Gastroesophageal sphincter (tissue), 4 donors: ENCODE data around the gene NRSN2. TPM values are rescaled to one million over a fixed set of nuclear protein-coding genes. Genes with fewer than 3 reads are reported as not detected.

ENCODE experiments used
- ATAC-seq: fragments of 150-250 bp; one replicate; pipeline ENCODE4 v1.9.1; 2016; ENCODE audit warnings: mild to moderate bottlenecking, moderate library complexity
- H3K27ac ChIP-seq, 4 donors: fragments of 200-600 bp; sonication (generic) in 3 of 4; 1 replicate in 3 of 4; 2 replicates in 1 of 4; pipeline ENCODE4 v1.5.1; 2016 to 2019
- H3K27me3 ChIP-seq: fragments of 200-600 bp; sonication (generic); one replicate; pipeline ENCODE4 v1.5.1; 2019
- H3K36me3 ChIP-seq, 2 donors: fragments of 200-600 bp; sonication (generic); one replicate each; pipeline ENCODE4 v1.5.1; 2019; ENCODE audit warnings: control low read depth in 1 of 2
- H3K4me1 ChIP-seq, 3 donors: fragments of 200-600 bp; sonication (generic); 1 replicate in 2 of 3; 2 replicates in 1 of 3; pipeline ENCODE4 v1.5.1; 2016 to 2019; ENCODE audit warnings: control low read depth in 2 of 3
- H3K4me3 ChIP-seq, 2 donors: fragments of 200-600 bp; sonication (generic); one replicate each; pipeline ENCODE4 v1.5.1; 2019; ENCODE audit warnings: mild to moderate bottlenecking in 1 of 2, moderate library complexity in 1 of 2
- H3K9me3 ChIP-seq, 3 donors: fragments of 200-600 bp; sonication (generic); one replicate each; pipeline ENCODE4 v1.5.1; 2017 to 2019; ENCODE audit warnings: control low read depth in 2 of 3
- CTCF ChIP-seq, 4 experiments: fragments of 200-600 bp in 2 of 4; fragments of 450-650 bp in 2 of 4; sonication (generic) in 1 of 4; IDR thresholded peaks; one replicate each; pipeline ENCODE4 v1.5.1; 2017 to 2019; ENCODE audit warnings: antibody characterized with exemption in 4 of 4, mild to moderate bottlenecking in 2 of 4, moderate library complexity in 2 of 4
- EP300 ChIP-seq: sonication (generic); formaldehyde crosslinking; IDR thresholded peaks from one replicate; pipeline ENCODE4 v1.6.1; 2017; ENCODE audit warnings: antibody characterized with exemption, mild to moderate bottlenecking
- POLR2A ChIP-seq, 2 donors: fragments of 450-650 bp; IDR thresholded peaks; one replicate each; pipeline ENCODE4 v1.6.1; 2017; ENCODE audit warnings: antibody characterized with exemption in 2 of 2, mild to moderate bottlenecking in 2 of 2, moderate library complexity in 1 of 2
- POLR2AphosphoS5 ChIP-seq: sonication (generic); formaldehyde crosslinking; IDR thresholded peaks from one replicate; pipeline ENCODE4 v1.6.1; 2017; ENCODE audit warnings: antibody characterized with exemption
- WGBS, 2 donors: methylation state at CpG; one replicate each; pipeline ENCODE4 v1.1.5; 2018; ENCODE audit warnings: low coverage in 1 of 2; 5-methylcytosine and 5-hydroxymethylcytosine counted together
- total RNA-seq, 4 donors: library from RNA; depleted of rRNA; stranded (reverse); fragments of >200 nt; gene quantifications; one replicate each; pipeline ENCODE4 v1.1.0, GENCODE V29; 2016

The NRSN2 gene
- total RNA-seq, result 10 to 100 TPM; 25.3 to 51.6 (median 30.2) TPM

- H3K4me1 ChIP-seq, result peaks cover 0 to 40% (median 8%) of the 10 kb centered on the region in 3 donors
- WGBS, 2 donors, result 0 to 1% methylated on average over 10 to 15 of the region's 50 CpGs
- no peaks in the 10 kb centered on the region for H3K27me3 ChIP-seq
- H3K4me3 ChIP-seq, result peak within 1 kb of the TSS; percentile 48 to 65
- no peaks in the 10 kb centered on the region for H3K9me3 ChIP-seq
- peak; percentile 62 for ATAC-seq
- H3K36me3 ChIP-seq, result peaks cover 0 to 22% of the 10 kb centered on the region in 2 donors
- TF ChIP-seq POLR2AphosphoS5, result peak; percentile 12
- TF ChIP-seq POLR2A (IDR thresholded peaks at IDR 0.05), result peak; percentile 31 to 50
- no peak for TF ChIP-seq CTCF (IDR thresholded peaks at IDR 0.05)
- TF ChIP-seq EP300, result no peak
- peak within 1 kb of the TSS; percentile 75 to 95 (median 92) for H3K27ac ChIP-seq
These were observed at the start of gene NRSN2 for GRCh38 chr20:346640-347316. Gene NRSN2 (plus strand): TSS chr20:347111. CDS start chr20:349644, 2,533 bp downstream.

- peak overlapping the region; percentile 86 to 100 (median 97) for H3K27ac ChIP-seq
- H3K27me3 ChIP-seq, result no peaks in the 10 kb centered on the region
- H3K4me3 ChIP-seq, result peak overlapping the region; percentile 75 to 99
- WGBS, 2 donors, result 0% methylated on average over 6 of the region's 75 CpGs; no CpG with 5 or more reads in 1 of the 2 donors
- peaks cover 0 to 52% (median 30%) of the 10 kb centered on the region in 3 donors for H3K4me1 ChIP-seq
- H3K9me3 ChIP-seq, result no peaks in the 10 kb centered on the region
- H3K36me3 ChIP-seq, result no peaks in the 10 kb centered on the region
- no peak for TF ChIP-seq CTCF (IDR thresholded peaks at IDR 0.05)
- peak; percentile 31 to 34 for TF ChIP-seq POLR2A (IDR thresholded peaks at IDR 0.05)
- TF ChIP-seq POLR2AphosphoS5, result peak; percentile 41
- TF ChIP-seq EP300, result no peak
- ATAC-seq, result peak; percentile 23
These were observed 48.8 kb upstream of the NRSN2 start for GRCh38 chr20:297925-298775.

GRCh38 chr20:298776-299391, 48.0 kb upstream of the NRSN2 start:
- TF ChIP-seq POLR2A (IDR thresholded peaks at IDR 0.05) (no peak), EP300 (no peak), POLR2AphosphoS5 (no peak), CTCF (IDR thresholded peaks at IDR 0.05) (no peak)
- peak overlapping the region; percentile 75 to 99 for H3K4me3 ChIP-seq
- WGBS, 2 donors, result 3 to 7% methylated on average over 9 to 12 of the region's 15 CpGs
- ATAC-seq, result no peak
- H3K36me3 ChIP-seq, result no peaks in the 10 kb centered on the region
- no peaks in the 10 kb centered on the region for H3K9me3 ChIP-seq
- H3K27ac ChIP-seq, result peak overlapping the region; percentile 86 to 100 (median 97)
- peaks cover 0 to 52% (median 30%) of the 10 kb centered on the region in 3 donors for H3K4me1 ChIP-seq
- no peaks in the 10 kb centered on the region for H3K27me3 ChIP-seq

GRCh38 chr20:300345-300990, 46.4 kb upstream of the NRSN2 start:
- 17 to 18% methylated on average over 5 to 10 of the region's 10 CpGs for WGBS, 2 donors
- Histone ChIP-seq H3K4me3 (peak overlapping the region in 1 of 2 donors; percentile 99), H3K4me1 (peaks cover 0 to 52% (median 30%) of the 10 kb centered on the region in 3 donors), H3K9me3 (no peaks in the 10 kb centered on the region), H3K27me3 (no peaks in the 10 kb centered on the region), H3K27ac (peak overlapping the region in 3 of 4 donors; percentile 35 to 100 (median 49)), H3K36me3 (no peaks in the 10 kb centered on the region)
- TF ChIP-seq CTCF (IDR thresholded peaks at IDR 0.05), result no peak
- TF ChIP-seq EP300, result no peak
- TF ChIP-seq POLR2AphosphoS5, result no peak
- no peak for TF ChIP-seq POLR2A (IDR thresholded peaks at IDR 0.05)
- ATAC-seq, result no peak
